ENCODE results near the gene CISD1. TPM values are rescaled to one million over a fixed set of nuclear protein-coding genes. Genes with fewer than 3 reads are reported as not detected.

Gene CISD1
- total and polyA plus RNA-seq, 9 donors, result 18.8 to 32.9 (median 21.1) TPM

DNA sequence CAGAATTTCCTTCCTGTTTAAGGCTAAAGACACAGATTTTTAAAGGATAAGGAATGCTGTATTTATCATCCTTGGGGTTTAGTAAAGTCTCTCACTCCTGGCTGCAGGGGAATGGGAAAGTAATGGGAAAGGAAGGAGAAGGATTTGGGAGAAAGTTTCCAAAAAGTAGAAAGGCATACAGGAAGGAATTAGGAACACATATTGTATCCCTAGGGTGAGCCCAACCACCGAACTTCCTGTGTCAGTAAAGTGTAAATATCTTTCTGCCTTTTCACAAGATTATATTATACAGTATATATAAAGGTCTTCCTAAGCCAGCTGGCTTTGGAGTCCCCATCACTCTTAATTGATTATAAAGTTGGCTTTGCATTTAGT is 53.9 kb downstream of the CISD1 start:
- Histone ChIP-seq H3K9me3 (replicated peaks; ENCODE audit: control insufficient read depth, low read depth, low read length) (no peaks in the 10 kb centered on the region), H3K4me3 (ENCODE audit: low read length) (no peak overlapping the region), H3K36me3 (ENCODE audit: control insufficient read depth, insufficient read depth, low read length) (no peaks in the 10 kb centered on the region), H3K27me3 (ENCODE audit: control insufficient read depth, insufficient read depth, low read length) (no peaks in the 10 kb centered on the region), H3K27ac (ENCODE audit: low read length) (no peak overlapping the region), H3K4me1 (ENCODE audit: control insufficient read depth, insufficient read depth, low read length) (peaks cover 4% of the 10 kb centered on the region)
- WGBS (ENCODE audit: insufficient coverage), result no CpG with 5 or more reads among the region's 1 CpG
- no peak for DNase-seq

DNA sequence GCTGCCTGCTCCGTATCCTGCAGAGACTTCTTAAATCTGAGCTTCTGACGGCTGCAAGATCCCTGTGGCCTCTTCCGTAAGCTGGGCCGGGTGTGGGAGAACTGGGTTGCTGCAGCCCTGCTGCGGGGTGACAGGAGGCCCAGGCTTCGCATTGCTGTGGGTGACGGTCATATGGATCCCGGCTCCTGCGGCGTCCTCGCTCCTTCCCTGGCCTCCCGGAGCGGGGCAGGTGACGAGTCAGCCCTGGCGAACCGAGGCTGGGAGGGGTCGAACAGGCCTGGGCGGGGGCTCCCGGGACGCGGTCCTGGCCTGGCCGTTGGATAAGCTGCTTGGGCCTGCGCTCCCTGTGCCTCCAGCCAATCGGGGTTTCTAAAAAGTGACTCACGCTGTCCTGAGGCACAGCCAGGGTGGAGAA is 58.0 kb downstream of the CISD1 start:
- 13% methylated on average over 22 of the region's 25 CpGs for WGBS (ENCODE audit: insufficient coverage)
- Histone ChIP-seq H3K27ac (ENCODE audit: low read length) (no peak overlapping the region), H3K4me1 (ENCODE audit: control insufficient read depth, insufficient read depth, low read length) (peaks cover 4% of the 10 kb centered on the region), H3K9me3 (replicated peaks; ENCODE audit: control insufficient read depth, low read depth, low read length) (no peaks in the 10 kb centered on the region), H3K27me3 (ENCODE audit: control insufficient read depth, insufficient read depth, low read length) (no peaks in the 10 kb centered on the region), H3K36me3 (ENCODE audit: control insufficient read depth, insufficient read depth, low read length) (no peaks in the 10 kb centered on the region), H3K4me3 (ENCODE audit: low read length) (peak overlapping the region; percentile 24)
- peak; percentile 78 for DNase-seq

DNA sequence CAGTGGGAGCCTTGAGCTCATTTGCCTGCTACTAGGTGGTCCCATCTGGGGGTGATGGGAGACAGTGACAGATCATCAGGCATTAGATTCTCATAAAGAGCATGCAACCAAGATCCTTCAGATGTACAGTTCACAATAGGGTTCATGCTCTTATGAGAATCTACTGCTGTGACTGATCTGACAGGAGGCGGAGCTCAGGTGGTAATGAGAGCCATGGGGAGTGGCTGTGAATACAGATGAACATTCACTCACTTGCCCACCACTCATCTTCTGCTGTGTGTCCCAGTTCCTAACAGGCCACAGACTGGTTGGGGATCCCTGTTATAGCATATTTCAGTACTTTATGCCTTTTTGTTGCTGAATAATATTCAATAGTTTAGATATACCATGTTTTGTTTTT is 59.3 kb downstream of the CISD1 start:
- H3K27me3 ChIP-seq (ENCODE audit: control insufficient read depth, insufficient read depth, low read length), result no peaks in the 10 kb centered on the region
- no peak for DNase-seq
- no peaks in the 10 kb centered on the region for H3K36me3 ChIP-seq (ENCODE audit: control insufficient read depth, insufficient read depth, low read length)
- H3K9me3 ChIP-seq (replicated peaks; ENCODE audit: control insufficient read depth, low read depth, low read length), result no peaks in the 10 kb centered on the region
- no peak overlapping the region for H3K27ac ChIP-seq (ENCODE audit: low read length)
- no peak overlapping the region for H3K4me3 ChIP-seq (ENCODE audit: low read length)
- no CpG with 5 or more reads among the region's 1 CpG for WGBS (ENCODE audit: insufficient coverage)
- H3K4me1 ChIP-seq (ENCODE audit: control insufficient read depth, insufficient read depth, low read length), result peaks cover 4% of the 10 kb centered on the region

DNA sequence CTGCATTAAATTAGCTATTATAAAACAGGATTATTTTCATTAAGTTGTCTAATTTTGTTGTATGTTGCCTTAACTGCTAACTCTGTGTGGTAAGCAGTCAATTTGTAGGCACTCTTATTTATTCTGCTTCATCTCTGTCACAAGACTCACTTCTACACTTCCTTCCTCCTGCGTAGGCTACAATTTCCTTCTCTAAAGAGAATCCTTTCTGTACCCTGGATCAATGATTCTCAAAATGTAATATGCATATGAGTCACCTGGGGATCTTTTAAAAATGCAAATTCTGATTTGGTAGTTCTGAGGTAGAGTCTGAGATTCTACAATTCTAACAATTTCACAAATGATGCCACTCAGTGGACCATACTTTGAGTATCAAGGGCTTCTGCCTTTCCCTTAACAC is 61.5 kb downstream of the CISD1 start:
- H3K4me1 ChIP-seq (ENCODE audit: control insufficient read depth, insufficient read depth, low read length), result peaks cover 6% of the 10 kb centered on the region
- no peak for DNase-seq
- no peak overlapping the region for H3K27ac ChIP-seq (ENCODE audit: low read length)
- no peaks in the 10 kb centered on the region for H3K27me3 ChIP-seq (ENCODE audit: control insufficient read depth, insufficient read depth, low read length)
- no peak overlapping the region for H3K4me3 ChIP-seq (ENCODE audit: low read length)
- H3K36me3 ChIP-seq (ENCODE audit: control insufficient read depth, insufficient read depth, low read length), result no peaks in the 10 kb centered on the region
- no CpG with 5 or more reads among the region's 1 CpG for WGBS (ENCODE audit: insufficient coverage)
- no peaks in the 10 kb centered on the region for H3K9me3 ChIP-seq (replicated peaks; ENCODE audit: control insufficient read depth, low read depth, low read length)

DNA sequence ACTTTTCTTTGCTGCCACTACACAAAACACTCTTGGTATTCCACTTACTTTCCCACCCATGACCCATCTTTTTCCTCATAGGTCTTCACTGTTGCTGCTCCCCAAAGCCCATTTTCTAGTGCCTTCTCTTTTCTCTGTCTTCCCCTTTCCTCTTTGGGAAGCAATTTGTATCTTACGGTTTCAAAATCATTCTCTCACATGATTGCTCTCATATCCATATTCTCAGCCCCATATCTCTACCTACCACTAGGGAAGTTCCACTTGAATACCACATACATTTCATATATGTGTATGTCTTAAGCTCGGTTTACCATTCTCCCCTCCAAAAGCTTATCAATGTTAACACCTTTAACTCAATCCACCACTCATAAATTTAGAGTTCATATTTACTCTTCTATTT is 62.7 kb downstream of the CISD1 start:
- H3K4me1 ChIP-seq (ENCODE audit: control insufficient read depth, insufficient read depth, low read length), result peaks cover 7% of the 10 kb centered on the region
- no peaks in the 10 kb centered on the region for H3K9me3 ChIP-seq (replicated peaks; ENCODE audit: control insufficient read depth, low read depth, low read length)
- no peak overlapping the region for H3K4me3 ChIP-seq (ENCODE audit: low read length)
- H3K27me3 ChIP-seq (ENCODE audit: control insufficient read depth, insufficient read depth, low read length), result no peaks in the 10 kb centered on the region
- WGBS (ENCODE audit: insufficient coverage), result no CpG with 5 or more reads among the region's 2 CpGs
- no peak for DNase-seq
- no peak overlapping the region for H3K27ac ChIP-seq (ENCODE audit: low read length)
- no peaks in the 10 kb centered on the region for H3K36me3 ChIP-seq (ENCODE audit: control insufficient read depth, insufficient read depth, low read length)

DNA sequence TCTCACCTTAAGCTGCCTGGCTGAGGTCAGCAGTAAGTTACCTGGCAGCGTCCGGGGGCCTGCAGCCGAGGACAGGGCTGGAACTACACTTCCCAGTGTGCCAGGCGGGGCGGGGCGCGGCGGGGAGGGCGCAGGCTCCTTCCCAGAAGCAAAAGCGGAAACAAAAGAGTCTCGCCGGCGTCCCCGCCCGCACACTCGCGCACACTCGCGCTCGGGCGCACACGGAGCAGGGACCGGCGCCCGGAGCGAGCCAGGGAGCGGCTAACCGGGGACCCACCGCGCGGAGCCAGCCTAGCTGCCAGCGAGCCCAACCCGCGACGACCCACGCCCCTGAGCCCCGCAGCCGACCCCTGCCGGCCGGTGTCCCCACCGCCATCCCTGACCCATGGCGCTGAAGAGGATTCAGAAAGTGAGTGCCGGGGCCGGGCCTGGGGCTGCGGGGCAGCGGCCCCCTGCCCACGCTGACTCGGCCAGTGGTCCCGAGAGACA is 65.9 kb downstream of the CISD1 start, which contains the start of gene UBE2D1:
UBE2D1 (plus strand) TSS at position 190 of the 489 bp plus-strand sequence; CDS start at position 386, 196 bp downstream.
- peak within 1 kb of the TSS; percentile 81 for H3K4me3 ChIP-seq (ENCODE audit: low read length)
- DNase-seq, result peak; percentile 89
- no peaks in the 10 kb centered on the region for H3K36me3 ChIP-seq (ENCODE audit: control insufficient read depth, insufficient read depth, low read length)
- no peak within 1 kb of the TSS for H3K27ac ChIP-seq (ENCODE audit: low read length)
- WGBS (ENCODE audit: insufficient coverage), result under 1% methylated on average over 49 of the region's 49 CpGs
- H3K9me3 ChIP-seq (replicated peaks; ENCODE audit: control insufficient read depth, low read depth, low read length), result no peaks in the 10 kb centered on the region
- peaks cover 4% of the 10 kb centered on the region for H3K4me1 ChIP-seq (ENCODE audit: control insufficient read depth, insufficient read depth, low read length)
- H3K27me3 ChIP-seq (ENCODE audit: control insufficient read depth, insufficient read depth, low read length), result no peaks in the 10 kb centered on the region

DNA sequence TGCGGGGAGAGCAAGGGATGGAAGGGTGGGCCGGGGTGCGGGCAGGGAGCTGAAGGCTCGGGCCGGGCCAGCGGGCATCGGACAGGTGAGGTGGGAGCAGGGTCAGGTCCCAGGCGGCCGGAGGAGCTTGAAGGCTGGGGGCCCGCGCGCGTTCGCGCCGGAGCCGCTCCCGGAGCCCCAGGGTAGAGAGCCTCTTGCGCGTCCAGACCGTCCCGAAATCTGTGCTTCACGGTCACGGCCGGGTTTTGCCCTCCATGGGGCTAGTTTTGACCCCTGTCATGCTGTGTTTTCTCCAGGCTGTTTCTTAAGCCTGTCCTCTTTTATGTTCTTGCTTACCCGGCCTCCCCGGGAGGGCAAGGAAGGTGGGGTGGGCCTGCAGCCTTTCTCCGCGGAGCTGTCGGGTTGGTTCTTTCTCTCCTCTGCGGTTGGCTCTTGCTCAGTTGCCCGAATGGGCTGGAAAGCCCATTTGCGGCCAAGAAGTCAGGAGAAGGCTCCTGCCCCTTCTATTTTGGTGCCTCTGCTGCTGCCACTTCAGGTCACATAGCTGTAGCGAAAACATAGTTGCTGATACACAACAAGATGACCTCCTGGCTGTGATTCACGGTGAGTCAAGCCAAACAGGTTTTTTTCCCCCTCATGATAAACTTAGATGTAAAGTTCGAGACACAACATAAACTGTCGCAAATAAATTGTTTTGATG is 66.5 kb downstream of the CISD1 start:
- H3K4me1 ChIP-seq (ENCODE audit: control insufficient read depth, insufficient read depth, low read length), result peaks cover 4% of the 10 kb centered on the region
- under 1% methylated on average over 34 of the region's 37 CpGs for WGBS (ENCODE audit: insufficient coverage)
- H3K9me3 ChIP-seq (replicated peaks; ENCODE audit: control insufficient read depth, low read depth, low read length), result no peaks in the 10 kb centered on the region
- no peaks in the 10 kb centered on the region for H3K27me3 ChIP-seq (ENCODE audit: control insufficient read depth, insufficient read depth, low read length)
- DNase-seq, result peak; percentile 24
- no peaks in the 10 kb centered on the region for H3K36me3 ChIP-seq (ENCODE audit: control insufficient read depth, insufficient read depth, low read length)
- no peak overlapping the region for H3K27ac ChIP-seq (ENCODE audit: low read length)
- H3K4me3 ChIP-seq (ENCODE audit: low read length), result peak overlapping the region; percentile 81

DNA sequence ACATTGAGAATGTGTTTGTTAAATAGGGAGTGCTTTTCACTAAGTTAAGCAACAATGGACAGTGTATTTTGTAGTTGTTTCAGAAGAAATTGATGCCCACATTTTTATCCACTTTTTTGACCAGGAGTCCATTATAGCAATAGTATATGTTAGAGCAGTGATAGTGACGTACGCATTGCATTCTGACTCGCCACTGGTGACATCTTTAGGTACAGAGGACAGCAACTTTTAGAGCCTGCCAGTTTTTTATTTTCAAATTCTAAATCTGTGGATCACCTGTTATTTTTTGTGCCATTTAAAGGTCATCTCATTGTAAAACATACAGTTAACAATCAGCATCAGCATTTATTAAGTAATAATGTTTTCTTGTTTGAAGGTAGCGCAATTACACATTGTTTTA is 67.3 kb downstream of the CISD1 start:
- no peak for DNase-seq
- Histone ChIP-seq H3K9me3 (replicated peaks; ENCODE audit: control insufficient read depth, low read depth, low read length) (no peaks in the 10 kb centered on the region), H3K36me3 (ENCODE audit: control insufficient read depth, insufficient read depth, low read length) (no peaks in the 10 kb centered on the region), H3K27ac (ENCODE audit: low read length) (no peak overlapping the region), H3K27me3 (ENCODE audit: control insufficient read depth, insufficient read depth, low read length) (no peaks in the 10 kb centered on the region), H3K4me1 (ENCODE audit: control insufficient read depth, insufficient read depth, low read length) (peaks cover 4% of the 10 kb centered on the region), H3K4me3 (ENCODE audit: low read length) (no peak overlapping the region)
- WGBS (ENCODE audit: insufficient coverage), result 40% methylated on average over 1 of the region's 4 CpGs

Other genes with a start within 250 kb of the CISD1 start
- 2.7 TPM for gene IPMK, start 1.3 kb upstream of the CISD1 start, total RNA-seq
- 1 to 10 TPM; 3.1 to 4.6 (median 3.6) TPM for gene IPMK, start 1.3 kb upstream of the CISD1 start, polyA plus RNA-seq (ENCODE audit: insufficient read depth in 1 of 8, insufficient read length in 8 of 8, low replicate concordance in 1 of 8)
- gene UBE2D1, start 65.8 kb downstream of the CISD1 start, total RNA-seq, result 7.0 TPM
- 10 to 100 TPM; 11.8 to 18.0 (median 14.1) TPM for gene UBE2D1, start 65.8 kb downstream of the CISD1 start, polyA plus RNA-seq (ENCODE audit: insufficient read depth in 1 of 8, insufficient read length in 8 of 8, low replicate concordance in 1 of 8)
- 37.5 TPM for gene TFAM, start 116.2 kb downstream of the CISD1 start, total RNA-seq
- gene TFAM, start 116.2 kb downstream of the CISD1 start, polyA plus RNA-seq (ENCODE audit: insufficient read depth in 1 of 8, insufficient read length in 8 of 8, low replicate concordance in 1 of 8), result 10 to 100 TPM; 24.9 to 37.6 (median 31.6) TPM
- 23.8 TPM for gene BICC1, start 243.7 kb downstream of the CISD1 start, total RNA-seq
- gene BICC1, start 243.7 kb downstream of the CISD1 start, polyA plus RNA-seq (ENCODE audit: insufficient read depth in 1 of 8, insufficient read length in 8 of 8, low replicate concordance in 1 of 8), result 10 to 100 TPM; 15.2 to 26.9 (median 19.3) TPM